ENCODE results near the gene PYCR2. TPM values are rescaled to one million over a fixed set of nuclear protein-coding genes. Genes with fewer than 3 reads are reported as not detected.

PYCR2 gene
- polyA plus RNA-seq, 4 donors, result 31.9 to 68.0 (median 36.7) TPM

GRCh38 chr1:225877580-225877979, 46.5 kb downstream of the PYCR2 start:
- peak overlapping the region in 2 of 3 donors; percentile 90 to 99 for H3K27ac ChIP-seq (ENCODE audit: low read depth in 1 of 3, low read length in 2 of 3)
- peaks cover 8 to 62% (median 31%) of the 10 kb centered on the region in 3 donors for H3K4me1 ChIP-seq (ENCODE audit: control insufficient read depth in 3 of 3, insufficient read depth in 2 of 3, low read depth in 1 of 3, low read length in 2 of 3)
- FAIRE-seq (no peak), DNase-seq (peak; percentile 58 to 77)
- no peaks in the 10 kb centered on the region for H3K27me3 ChIP-seq (ENCODE audit: control insufficient read depth in 3 of 3, insufficient read depth in 3 of 3, low read length in 3 of 3)
- H3K9me3 ChIP-seq (ENCODE audit: control insufficient read depth in 2 of 2, insufficient read depth in 1 of 2, low read depth in 1 of 2, low read length in 1 of 2), result no peaks in the 10 kb centered on the region
- H3K36me3 ChIP-seq (ENCODE audit: control insufficient read depth in 3 of 3, insufficient read depth in 2 of 3, low read depth in 1 of 3, low read length in 3 of 3), result peaks cover 0 to 74% (median 0%) of the 10 kb centered on the region in 3 donors
- H3K4me3 ChIP-seq (ENCODE audit: low read depth in 1 of 3, low read length in 3 of 3), result no peak overlapping the region
- 15 to 41% (median 27%) methylated on average over 10 of the region's 10 CpGs for WGBS, 3 donors

GRCh38 chr1:225876900-225877510, 47.0 kb downstream of the PYCR2 start:
- 26 to 60% (median 50%) methylated on average over 12 of the region's 12 CpGs for WGBS, 3 donors
- Histone ChIP-seq H3K9me3 (ENCODE audit: control insufficient read depth in 2 of 2, insufficient read depth in 1 of 2, low read depth in 1 of 2, low read length in 1 of 2) (no peaks in the 10 kb centered on the region), H3K27me3 (ENCODE audit: control insufficient read depth in 3 of 3, insufficient read depth in 3 of 3, low read length in 3 of 3) (no peaks in the 10 kb centered on the region), H3K27ac (ENCODE audit: low read depth in 1 of 3, low read length in 2 of 3) (peak overlapping the region in 2 of 3 donors; percentile 1 to 90), H3K4me3 (ENCODE audit: low read depth in 1 of 3, low read length in 3 of 3) (no peak overlapping the region), H3K36me3 (ENCODE audit: control insufficient read depth in 3 of 3, insufficient read depth in 2 of 3, low read depth in 1 of 3, low read length in 3 of 3) (peaks cover 0 to 76% (median 2%) of the 10 kb centered on the region in 3 donors), H3K4me1 (ENCODE audit: control insufficient read depth in 3 of 3, insufficient read depth in 2 of 3, low read depth in 1 of 3, low read length in 2 of 3) (peaks cover 8 to 62% (median 31%) of the 10 kb centered on the region in 3 donors)
- peak in 1 of 2 donors; percentile 17 for DNase-seq
- no peak for FAIRE-seq

- WGBS, 3 donors, result 45 to 68% (median 59%) methylated on average over 12 of the region's 12 CpGs
- H3K9me3 ChIP-seq (ENCODE audit: control insufficient read depth in 2 of 2, insufficient read depth in 1 of 2, low read depth in 1 of 2, low read length in 1 of 2), result no peaks in the 10 kb centered on the region
- H3K36me3 ChIP-seq (ENCODE audit: control insufficient read depth in 3 of 3, insufficient read depth in 2 of 3, low read depth in 1 of 3, low read length in 3 of 3), result peaks cover 2 to 90% (median 7%) of the 10 kb centered on the region in 3 donors
- DNase-seq (peak; percentile 84 to 89), FAIRE-seq (no peak)
- H3K27ac ChIP-seq (ENCODE audit: low read depth in 1 of 3, low read length in 2 of 3), result peak overlapping the region; percentile 86 to 87 (median 87)
- H3K4me3 ChIP-seq (ENCODE audit: low read depth in 1 of 3, low read length in 3 of 3), result no peak overlapping the region
- H3K4me1 ChIP-seq (ENCODE audit: control insufficient read depth in 3 of 3, insufficient read depth in 2 of 3, low read depth in 1 of 3, low read length in 2 of 3), result peaks cover 5 to 49% (median 27%) of the 10 kb centered on the region in 3 donors
- no peaks in the 10 kb centered on the region for H3K27me3 ChIP-seq (ENCODE audit: control insufficient read depth in 3 of 3, insufficient read depth in 3 of 3, low read length in 3 of 3)
Measured at GRCh38 chr1:225875044-225875815, 48.8 kb downstream of the PYCR2 start.

GRCh38 chr1:225874431-225874830, 49.6 kb downstream of the PYCR2 start:
- H3K4me1 ChIP-seq (ENCODE audit: control insufficient read depth in 3 of 3, insufficient read depth in 2 of 3, low read depth in 1 of 3, low read length in 2 of 3), result peaks cover 5 to 41% (median 23%) of the 10 kb centered on the region in 3 donors
- H3K4me3 ChIP-seq (ENCODE audit: low read depth in 1 of 3, low read length in 3 of 3), result no peak overlapping the region
- WGBS, 3 donors, result 88 to 94% (median 93%) methylated on average over 11 of the region's 11 CpGs
- H3K9me3 ChIP-seq (ENCODE audit: control insufficient read depth in 2 of 2, insufficient read depth in 1 of 2, low read depth in 1 of 2, low read length in 1 of 2), result no peaks in the 10 kb centered on the region
- no peaks in the 10 kb centered on the region for H3K27me3 ChIP-seq (ENCODE audit: control insufficient read depth in 3 of 3, insufficient read depth in 3 of 3, low read length in 3 of 3)
- H3K36me3 ChIP-seq (ENCODE audit: control insufficient read depth in 3 of 3, insufficient read depth in 2 of 3, low read depth in 1 of 3, low read length in 3 of 3), result peaks cover 2 to 90% (median 7%) of the 10 kb centered on the region in 3 donors
- no peak for FAIRE-seq
- no peak for DNase-seq
- no peak overlapping the region for H3K27ac ChIP-seq (ENCODE audit: low read depth in 1 of 3, low read length in 2 of 3)

- Histone ChIP-seq H3K4me3 (ENCODE audit: low read depth in 1 of 3, low read length in 3 of 3) (no peak overlapping the region), H3K27me3 (ENCODE audit: control insufficient read depth in 3 of 3, insufficient read depth in 3 of 3, low read length in 3 of 3) (no peaks in the 10 kb centered on the region), H3K36me3 (ENCODE audit: control insufficient read depth in 3 of 3, insufficient read depth in 2 of 3, low read depth in 1 of 3, low read length in 3 of 3) (peaks cover 2 to 90% (median 13%) of the 10 kb centered on the region in 3 donors), H3K4me1 (ENCODE audit: control insufficient read depth in 3 of 3, insufficient read depth in 2 of 3, low read depth in 1 of 3, low read length in 2 of 3) (peaks cover 5 to 31% (median 13%) of the 10 kb centered on the region in 3 donors), H3K27ac (ENCODE audit: low read depth in 1 of 3, low read length in 2 of 3) (no peak overlapping the region), H3K9me3 (ENCODE audit: control insufficient read depth in 2 of 2, insufficient read depth in 1 of 2, low read depth in 1 of 2, low read length in 1 of 2) (no peaks in the 10 kb centered on the region)
- WGBS, 3 donors, result 84 to 89% (median 85%) methylated on average over 10 of the region's 10 CpGs
- FAIRE-seq (no peak), DNase-seq (no peak)
Measured at GRCh38 chr1:225873281-225873850, 50.7 kb downstream of the PYCR2 start.

GRCh38 chr1:225872075-225872430, 52.0 kb downstream of the PYCR2 start:
- WGBS, 3 donors, result 70 to 75% (median 72%) methylated on average over 3 of the region's 3 CpGs
- FAIRE-seq (no peak), DNase-seq (no peak)
- Histone ChIP-seq H3K4me3 (ENCODE audit: low read depth in 1 of 3, low read length in 3 of 3) (no peak overlapping the region), H3K4me1 (ENCODE audit: control insufficient read depth in 3 of 3, insufficient read depth in 2 of 3, low read depth in 1 of 3, low read length in 2 of 3) (peaks cover 2 to 17% (median 7%) of the 10 kb centered on the region in 3 donors), H3K27ac (ENCODE audit: low read depth in 1 of 3, low read length in 2 of 3) (no peak overlapping the region), H3K9me3 (ENCODE audit: control insufficient read depth in 2 of 2, insufficient read depth in 1 of 2, low read depth in 1 of 2, low read length in 1 of 2) (no peaks in the 10 kb centered on the region), H3K36me3 (ENCODE audit: control insufficient read depth in 3 of 3, insufficient read depth in 2 of 3, low read depth in 1 of 3, low read length in 3 of 3) (peaks cover 5 to 83% (median 13%) of the 10 kb centered on the region in 3 donors), H3K27me3 (ENCODE audit: control insufficient read depth in 3 of 3, insufficient read depth in 3 of 3, low read length in 3 of 3) (no peaks in the 10 kb centered on the region)

- WGBS, 3 donors, result 69 to 79% (median 73%) methylated on average over 11 of the region's 11 CpGs
- Histone ChIP-seq H3K27ac (ENCODE audit: low read depth in 1 of 3, low read length in 2 of 3) (no peak overlapping the region), H3K4me1 (ENCODE audit: control insufficient read depth in 3 of 3, insufficient read depth in 2 of 3, low read depth in 1 of 3, low read length in 2 of 3) (peaks cover 2 to 17% (median 7%) of the 10 kb centered on the region in 3 donors), H3K27me3 (ENCODE audit: control insufficient read depth in 3 of 3, insufficient read depth in 3 of 3, low read length in 3 of 3) (no peaks in the 10 kb centered on the region), H3K9me3 (ENCODE audit: control insufficient read depth in 2 of 2, insufficient read depth in 1 of 2, low read depth in 1 of 2, low read length in 1 of 2) (no peaks in the 10 kb centered on the region), H3K4me3 (ENCODE audit: low read depth in 1 of 3, low read length in 3 of 3) (no peak overlapping the region), H3K36me3 (ENCODE audit: control insufficient read depth in 3 of 3, insufficient read depth in 2 of 3, low read depth in 1 of 3, low read length in 3 of 3) (peaks cover 5 to 83% (median 13%) of the 10 kb centered on the region in 3 donors)
- DNase-seq (no peak), FAIRE-seq (no peak)
Measured at GRCh38 chr1:225871359-225872074, 52.5 kb downstream of the PYCR2 start.

- Histone ChIP-seq H3K4me3 (ENCODE audit: low read depth in 1 of 3, low read length in 3 of 3) (no peak overlapping the region), H3K9me3 (ENCODE audit: control insufficient read depth in 2 of 2, insufficient read depth in 1 of 2, low read depth in 1 of 2, low read length in 1 of 2) (no peaks in the 10 kb centered on the region), H3K4me1 (ENCODE audit: control insufficient read depth in 3 of 3, insufficient read depth in 2 of 3, low read depth in 1 of 3, low read length in 2 of 3) (peaks cover 0 to 11% (median 7%) of the 10 kb centered on the region in 3 donors), H3K27ac (ENCODE audit: low read depth in 1 of 3, low read length in 2 of 3) (no peak overlapping the region), H3K36me3 (ENCODE audit: control insufficient read depth in 3 of 3, insufficient read depth in 2 of 3, low read depth in 1 of 3, low read length in 3 of 3) (peaks cover 5 to 83% (median 13%) of the 10 kb centered on the region in 3 donors), H3K27me3 (ENCODE audit: control insufficient read depth in 3 of 3, insufficient read depth in 3 of 3, low read length in 3 of 3) (no peaks in the 10 kb centered on the region)
- DNase-seq, result no peak
- 55 to 83% (median 68%) methylated on average over 3 of the region's 3 CpGs for WGBS, 3 donors
- no peak for FAIRE-seq
Measured at GRCh38 chr1:225870911-225871310, 53.1 kb downstream of the PYCR2 start.
